NCI-H1930 (cell line): Measurements from ENCODE around the gene MED27.

Source experiments
- DNase-seq, 2 experiments: peaks; one replicate each; lab custom pipeline; 2025; lab: John Stamatoyannopoulos, UW

The MED27 gene

DNA sequence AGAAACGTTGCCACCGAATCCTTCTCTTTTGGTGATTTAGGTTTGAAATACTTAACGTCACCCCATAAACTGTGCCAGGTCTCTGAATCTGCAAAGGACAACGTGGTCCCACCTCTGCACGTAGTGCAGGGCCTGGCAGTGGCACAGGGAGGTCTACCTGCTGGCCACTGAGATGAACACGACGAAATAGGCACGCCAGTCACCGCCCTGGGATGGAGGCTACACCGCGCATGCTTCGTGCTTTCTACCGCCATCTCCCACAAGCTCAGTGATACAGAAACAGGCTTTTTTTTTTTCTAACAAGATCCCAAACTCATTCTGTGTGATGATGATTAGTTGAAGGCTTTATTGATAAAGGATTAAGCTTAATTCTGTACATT, 199.8 kb downstream of the MED27 start:
- DNase-seq = no peak

DNA sequence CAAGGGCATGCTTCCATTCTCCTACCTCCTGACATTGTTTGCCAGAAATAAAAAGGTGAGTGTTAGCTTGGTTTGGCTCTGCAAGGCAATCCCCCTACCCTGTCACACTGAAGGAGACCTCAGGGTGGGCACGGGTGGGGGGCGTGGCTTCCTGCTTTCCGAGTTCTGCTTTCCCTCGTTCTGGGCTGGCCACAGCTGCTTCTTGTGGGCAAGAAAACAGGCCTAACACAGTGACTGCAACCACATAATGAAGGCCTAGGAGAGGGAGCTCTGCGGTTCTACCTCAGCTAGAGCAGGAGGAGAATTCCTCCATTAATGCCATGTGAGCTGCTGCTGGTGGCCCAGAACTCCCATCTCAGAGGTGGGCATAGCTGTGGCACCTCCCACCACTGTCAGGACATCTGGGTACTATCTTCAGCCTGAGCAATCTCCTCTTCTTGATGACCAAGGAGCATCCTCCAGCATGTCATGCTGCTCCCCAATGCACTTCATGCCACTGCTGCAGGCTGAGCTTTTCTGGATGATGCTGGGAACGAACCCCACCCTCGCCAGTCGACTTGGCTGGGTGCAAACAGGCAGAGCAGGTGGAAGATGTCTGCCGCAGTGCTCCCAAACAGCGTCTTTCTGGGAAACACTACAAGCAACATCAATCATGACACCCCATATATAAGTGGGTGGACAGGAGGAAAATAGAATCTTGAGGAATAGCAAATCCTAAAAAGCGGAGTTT, 200.3 kb downstream of the MED27 start:
- no peak for DNase-seq

DNA sequence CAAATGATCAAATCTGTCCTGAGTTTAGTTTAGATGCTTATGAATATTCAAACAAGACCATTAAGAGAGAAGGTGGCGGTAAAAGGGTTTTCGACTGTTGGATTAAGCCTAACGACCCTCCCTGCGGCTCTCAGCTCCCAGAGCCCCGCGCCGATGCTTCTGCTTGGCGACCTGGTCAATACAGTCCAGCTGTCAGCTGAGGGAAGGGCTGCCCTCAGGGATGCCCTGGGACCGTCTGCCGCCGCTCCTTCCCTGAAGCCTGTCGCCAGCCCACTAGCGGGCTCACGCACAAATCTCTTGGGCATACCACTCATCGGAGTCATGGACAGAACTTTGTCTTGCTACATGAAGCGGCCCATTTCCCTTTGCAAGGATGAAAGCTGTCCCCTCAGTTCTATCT, 203.2 kb downstream of the MED27 start:
- DNase-seq = no peak

DNA sequence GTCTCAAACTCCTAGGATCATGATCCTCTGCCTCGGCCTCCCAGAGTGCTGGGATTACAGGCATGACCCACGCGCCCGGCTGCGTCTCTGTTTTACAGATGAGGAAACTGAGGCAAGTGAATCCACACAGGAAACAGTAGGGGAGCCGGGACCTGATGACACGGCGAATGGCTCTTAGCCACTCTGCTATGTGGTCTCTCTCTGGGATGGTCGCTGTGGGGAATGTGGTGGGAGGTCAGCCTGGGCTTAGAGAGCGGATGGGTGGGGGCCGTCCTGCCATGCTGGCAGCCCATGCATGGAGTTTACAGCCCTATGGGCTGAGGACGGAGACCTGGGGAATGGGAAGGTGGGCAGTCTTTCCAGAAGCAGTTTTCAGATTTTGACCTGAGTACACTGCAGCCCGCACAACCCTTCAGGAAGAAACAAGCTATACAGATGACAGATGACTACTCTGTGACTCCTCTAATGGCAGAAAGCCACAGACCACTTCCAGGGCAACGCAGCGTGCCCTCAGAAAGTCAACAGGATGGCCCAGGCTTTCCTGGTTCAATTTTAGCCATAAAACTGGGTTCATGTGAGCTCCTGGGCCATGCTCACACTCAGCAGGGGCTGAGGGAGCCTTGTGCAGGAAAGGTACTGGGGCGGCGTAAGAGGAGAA, 203.7 kb downstream of the MED27 start:
- DNase-seq = no peak

DNA sequence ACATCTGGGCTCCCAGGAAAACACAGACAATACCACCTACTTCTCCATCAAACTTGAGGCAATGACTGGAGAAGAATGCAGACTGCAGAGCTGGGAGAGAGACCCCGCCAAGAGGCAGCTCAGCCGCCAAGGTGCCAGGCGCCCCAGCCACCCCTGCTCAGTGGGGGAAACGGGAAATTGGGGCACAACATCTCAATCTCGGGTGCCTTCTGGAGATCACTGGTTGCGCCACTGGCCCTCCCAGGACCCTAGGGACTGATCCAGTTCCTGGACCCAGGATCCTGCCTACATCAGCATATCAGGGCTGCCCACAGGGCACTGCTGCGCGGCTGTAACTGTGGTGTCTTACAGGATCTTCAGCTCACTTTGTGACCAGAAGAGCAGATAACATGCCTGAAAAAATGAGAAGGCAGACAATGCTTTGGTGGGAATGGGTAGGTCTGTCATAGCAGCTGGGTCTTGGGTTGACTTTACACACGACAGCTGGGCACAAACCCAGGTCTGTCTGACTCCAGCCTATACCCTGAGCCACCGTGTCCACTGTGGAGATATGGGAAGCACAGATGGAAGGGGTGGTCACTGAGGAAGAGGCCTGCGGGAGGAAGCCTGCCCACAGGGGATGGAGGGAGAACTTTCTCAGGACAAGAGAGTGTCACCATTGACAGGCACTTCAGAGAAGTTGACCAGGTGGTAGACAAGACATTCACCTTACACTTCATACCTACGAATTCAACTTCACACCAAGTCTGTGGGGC, 204.6 kb downstream of the MED27 start:
- no peak for DNase-seq

DNA sequence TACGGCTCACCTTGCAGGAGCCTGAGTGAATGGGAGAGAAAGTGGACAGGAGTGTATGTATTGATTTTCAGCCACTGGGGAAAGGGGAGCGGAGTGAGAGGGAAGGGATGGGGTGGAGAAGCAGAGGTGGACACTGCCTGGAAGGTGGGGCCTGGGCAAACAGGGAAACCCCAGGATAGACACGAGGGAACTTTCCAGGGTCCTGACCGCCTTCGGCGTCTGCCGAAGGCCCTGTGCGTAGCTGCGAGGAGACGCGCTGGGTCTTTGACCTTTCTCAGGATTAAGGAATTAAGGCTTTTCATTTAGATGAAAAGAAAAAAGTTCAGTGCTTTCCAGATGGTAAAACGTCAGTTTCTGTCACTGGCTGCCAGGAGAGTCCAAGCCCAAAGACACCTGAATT, 205.2 kb downstream of the MED27 start:
- DNase-seq = no peak

DNA sequence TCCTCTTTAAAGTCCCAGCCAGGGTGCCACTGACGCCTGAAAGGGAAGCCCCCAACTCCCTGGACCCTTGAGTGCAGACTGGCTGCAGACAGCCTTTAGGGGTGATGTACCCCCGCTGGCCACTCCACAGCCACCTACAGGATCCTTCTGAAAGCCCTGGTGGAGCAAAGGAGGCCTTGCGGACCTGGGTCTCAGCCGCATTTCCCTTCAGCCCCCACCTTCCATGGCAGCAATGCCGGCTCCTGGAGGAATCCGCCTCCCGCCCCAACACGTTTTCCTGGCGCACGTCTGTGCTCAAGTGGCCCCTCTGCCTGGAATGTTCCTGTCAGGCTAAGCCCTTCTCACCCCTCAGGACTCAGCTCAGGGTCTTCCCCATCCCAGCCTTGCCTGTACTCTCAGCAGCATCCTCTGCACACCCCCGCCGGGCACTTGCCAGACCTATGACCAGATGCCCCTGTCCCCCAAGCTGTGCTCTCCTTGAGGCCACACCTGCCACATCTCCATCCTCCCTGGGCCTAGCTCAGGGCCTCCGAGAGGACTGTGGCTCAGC, 205.7 kb downstream of the MED27 start:
- DNase-seq = no peak

DNA sequence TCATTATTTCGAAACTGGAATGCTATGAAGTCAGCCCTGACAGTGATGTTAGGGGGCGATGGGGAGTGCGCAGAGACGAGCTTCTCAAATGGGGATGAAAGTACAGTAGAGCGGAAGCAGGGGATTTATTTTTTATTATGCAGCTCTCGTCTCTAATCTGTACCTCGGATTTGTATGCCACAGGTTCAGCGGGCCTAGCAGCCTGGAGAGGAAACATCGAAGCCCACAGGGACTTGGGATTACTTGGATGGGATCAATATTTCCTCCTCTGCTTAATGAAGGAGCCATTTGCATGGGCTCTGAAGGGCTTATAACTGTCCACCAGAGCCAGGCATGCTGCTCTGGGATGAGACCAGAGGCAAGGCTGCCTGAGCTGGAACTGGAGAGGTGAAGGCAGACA, 206.3 kb downstream of the MED27 start:
- DNase-seq = no peak

DNA sequence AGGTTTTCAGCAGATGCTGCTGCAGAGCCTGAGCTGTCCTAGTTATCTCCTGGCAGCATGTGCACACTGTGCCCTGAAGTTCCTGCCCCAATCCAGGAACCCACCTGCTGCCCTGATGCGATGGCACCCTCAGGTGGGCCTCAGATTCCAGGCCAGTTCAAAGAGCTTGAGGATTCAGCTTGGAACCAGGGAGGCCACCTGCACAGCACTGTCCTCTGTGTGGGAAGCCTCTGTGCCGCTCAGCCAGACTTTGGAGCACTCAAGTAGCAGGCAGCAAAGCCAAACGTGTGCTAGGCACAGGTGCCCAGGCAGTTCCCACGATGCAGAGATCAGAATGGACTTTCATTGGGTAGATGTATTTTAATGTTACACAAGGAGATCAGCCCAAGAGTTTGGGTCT, 207.0 kb downstream of the MED27 start:
- DNase-seq = no peak

DNA sequence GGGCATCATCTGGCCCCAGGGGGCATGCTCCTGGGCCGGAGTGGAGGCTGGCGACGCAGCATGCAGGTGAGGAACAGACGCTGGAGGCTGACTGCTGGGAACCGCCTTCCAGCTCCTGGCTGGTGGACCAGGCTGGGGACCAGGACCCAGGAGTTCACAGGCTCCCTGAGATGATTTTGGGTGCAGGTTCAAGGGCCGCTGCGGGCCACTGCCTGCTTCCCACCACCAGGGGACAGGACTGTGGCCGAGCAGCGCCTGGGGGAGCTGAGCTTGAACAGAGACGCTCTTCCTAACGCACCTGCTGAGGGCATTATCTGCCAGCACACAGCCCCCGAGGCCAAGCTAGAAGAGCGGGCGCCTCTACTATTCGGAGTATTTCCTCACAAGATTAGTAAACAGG, 207.7 kb downstream of the MED27 start:
- no peak for DNase-seq

DNA sequence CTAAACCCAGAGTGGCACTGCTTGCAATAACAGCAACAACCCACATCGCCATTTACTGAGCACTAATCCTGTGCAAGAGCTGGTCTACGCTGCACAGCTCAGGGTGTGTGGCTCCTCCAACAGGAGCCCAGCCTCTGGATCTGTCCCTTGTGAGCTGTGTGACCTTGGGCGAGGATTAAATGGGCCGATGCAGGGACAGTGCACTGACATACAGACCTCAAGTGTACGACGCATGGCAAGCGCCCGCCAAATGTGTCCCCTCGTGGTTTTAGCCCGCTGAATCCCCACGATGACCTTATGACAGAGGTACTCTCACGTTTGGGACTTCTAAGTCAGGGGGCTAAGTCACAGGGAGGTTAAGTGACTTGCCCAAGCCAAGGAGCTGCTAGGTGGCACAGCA, 209.5 kb downstream of the MED27 start:
- no peak for DNase-seq

DNA sequence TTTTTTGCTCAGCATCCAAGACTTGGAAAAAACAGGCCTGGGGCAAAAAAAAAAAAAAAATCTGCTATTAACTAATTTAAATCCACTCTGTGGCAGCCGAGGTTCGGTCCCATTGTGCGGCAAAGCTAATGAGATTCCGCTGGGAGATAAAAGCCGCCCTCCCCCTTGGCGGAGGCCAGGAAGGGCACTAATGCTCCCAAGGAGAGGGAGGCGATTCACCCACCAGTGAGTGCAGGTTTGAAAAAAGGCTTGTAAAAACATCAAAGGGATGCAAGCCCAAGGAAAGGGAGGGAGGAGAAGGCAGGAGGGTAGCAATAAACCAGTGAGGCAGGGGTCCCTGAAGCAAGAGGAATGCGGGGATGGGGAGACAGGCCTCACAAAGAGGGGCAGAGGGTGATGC, 210.3 kb downstream of the MED27 start:
- no peak for DNase-seq

DNA sequence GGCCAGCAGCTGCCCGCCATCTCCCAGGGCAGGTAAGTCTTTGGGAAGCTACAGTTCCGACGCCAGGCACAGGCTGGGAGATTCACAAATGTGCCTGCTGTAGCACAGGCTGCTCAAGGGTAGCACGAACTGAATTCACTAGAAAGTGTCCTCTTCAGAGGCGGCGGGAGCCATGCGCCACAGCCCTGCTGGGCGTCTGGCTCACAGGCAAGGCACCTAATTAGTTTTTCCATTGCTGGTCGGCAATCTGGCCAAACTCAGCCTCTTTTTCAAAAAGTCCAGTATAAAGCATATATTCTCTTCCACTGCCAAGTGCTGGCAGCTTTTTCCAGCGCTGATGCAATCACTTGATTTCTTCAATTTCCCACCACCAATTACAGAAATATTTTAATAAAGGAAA, 210.9 kb downstream of the MED27 start:
- DNase-seq = no peak

DNA sequence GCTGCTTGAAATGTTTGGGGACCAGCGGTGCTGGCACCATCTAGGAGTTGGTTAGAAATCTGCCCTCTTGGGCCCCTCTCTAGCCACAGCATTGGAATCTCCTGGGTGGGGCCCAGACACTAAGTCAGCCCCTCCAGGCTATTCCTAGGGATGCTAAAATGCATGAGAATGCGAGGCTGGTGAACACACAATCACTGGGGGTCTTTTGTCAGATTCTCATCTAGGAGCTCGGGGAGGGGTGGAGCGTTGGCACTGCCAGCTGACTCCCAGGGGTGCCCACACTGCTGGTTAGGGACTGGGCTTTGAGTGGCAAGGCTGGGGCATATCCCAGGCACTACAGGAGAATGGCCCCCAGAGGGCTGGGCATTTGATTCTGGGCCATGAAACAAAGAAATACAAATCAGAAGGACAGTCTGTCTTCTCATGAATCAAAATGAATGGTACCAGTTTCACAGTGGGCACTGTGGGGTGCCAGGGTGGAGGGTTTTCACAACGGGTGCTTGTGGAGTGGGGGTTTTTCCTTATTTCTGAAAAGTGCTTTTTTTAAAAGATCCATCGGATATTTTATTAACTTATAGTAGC, 212.0 kb downstream of the MED27 start:
- no peak for DNase-seq

DNA sequence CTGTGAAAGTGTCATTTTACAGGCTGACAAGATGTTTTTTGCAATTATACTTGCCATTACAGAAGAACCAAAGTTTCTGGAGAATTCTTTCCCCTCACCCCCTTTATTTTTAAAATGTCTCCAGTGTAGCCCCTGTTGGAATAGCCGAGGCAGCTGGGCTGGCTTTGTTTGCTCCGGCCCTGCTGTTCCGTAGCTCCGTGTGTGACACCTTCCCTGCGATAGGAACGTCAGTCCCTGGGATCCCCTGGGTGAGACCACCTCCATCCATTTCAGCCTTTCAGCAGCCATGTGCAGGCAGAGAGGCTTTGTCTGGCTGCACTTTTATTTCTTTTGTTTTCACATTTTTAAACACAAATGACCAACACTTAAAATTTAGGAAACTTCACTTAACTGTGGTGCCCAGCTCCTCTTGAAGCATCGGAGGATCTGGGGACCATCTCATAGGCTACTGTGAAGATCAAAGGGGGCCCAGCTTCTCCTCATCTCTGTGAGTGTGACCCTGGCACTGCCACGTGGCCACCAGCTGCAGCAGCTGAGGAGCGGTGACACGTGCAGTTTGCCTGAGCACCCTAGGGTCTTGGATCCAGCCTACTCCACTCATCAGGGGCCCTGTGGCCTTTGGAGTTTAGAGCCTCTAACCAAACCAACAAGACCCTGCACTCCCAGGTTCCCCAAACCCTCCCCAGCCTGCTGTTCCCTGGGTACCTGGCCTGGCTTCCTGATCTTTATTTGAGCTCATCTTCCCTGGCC, 214.0 kb downstream of the MED27 start:
- no peak for DNase-seq

DNA sequence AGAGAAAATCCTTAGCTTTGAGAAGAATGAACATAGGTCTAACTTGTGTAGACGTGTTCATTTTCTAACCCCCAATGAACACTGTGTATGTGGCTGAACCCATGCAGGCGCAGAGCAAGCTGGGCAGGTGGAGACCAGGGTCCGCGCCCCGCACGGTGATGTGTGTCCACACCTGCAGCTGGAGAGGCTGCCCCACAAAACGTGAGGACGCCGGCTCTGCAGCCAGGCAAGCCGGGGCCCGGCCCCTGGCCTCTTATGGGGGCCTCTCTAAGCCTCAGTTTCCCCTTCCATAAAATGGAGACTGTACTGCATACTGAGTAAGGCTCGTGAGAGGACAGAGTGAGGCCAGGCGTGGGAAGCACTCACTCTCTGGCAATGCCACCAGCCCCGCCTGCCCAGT, 215.1 kb downstream of the MED27 start:
- DNase-seq = no peak

DNA sequence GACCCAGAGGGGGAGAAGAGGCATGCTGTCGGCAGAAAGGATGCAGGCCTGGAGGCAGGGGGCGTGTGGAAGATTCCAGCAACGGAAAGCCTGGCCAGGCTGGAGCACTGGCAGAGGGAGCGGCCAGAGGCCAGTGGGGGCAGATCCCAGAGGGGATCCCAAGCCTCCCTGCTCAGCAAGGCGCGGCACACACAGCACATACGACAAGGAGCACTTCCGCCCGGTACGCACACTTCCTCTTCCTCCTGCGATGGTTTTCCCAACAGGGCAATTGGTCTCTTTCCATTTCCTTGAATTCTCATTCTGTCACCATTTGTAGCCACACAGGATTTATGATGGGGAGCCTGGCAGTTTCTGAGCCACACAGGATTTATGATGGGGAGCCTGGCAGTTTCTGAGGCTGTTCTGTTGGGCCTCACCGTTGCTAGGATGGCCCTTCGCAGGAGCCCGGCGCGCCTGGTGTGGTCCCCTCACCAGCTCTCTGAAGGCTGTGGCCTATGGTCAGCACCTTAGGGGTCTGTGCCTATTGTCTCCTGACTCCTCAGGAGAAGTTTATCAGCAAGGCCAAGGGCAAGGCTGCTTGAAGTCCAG, 216.3 kb downstream of the MED27 start:
- no peak for DNase-seq

DNA sequence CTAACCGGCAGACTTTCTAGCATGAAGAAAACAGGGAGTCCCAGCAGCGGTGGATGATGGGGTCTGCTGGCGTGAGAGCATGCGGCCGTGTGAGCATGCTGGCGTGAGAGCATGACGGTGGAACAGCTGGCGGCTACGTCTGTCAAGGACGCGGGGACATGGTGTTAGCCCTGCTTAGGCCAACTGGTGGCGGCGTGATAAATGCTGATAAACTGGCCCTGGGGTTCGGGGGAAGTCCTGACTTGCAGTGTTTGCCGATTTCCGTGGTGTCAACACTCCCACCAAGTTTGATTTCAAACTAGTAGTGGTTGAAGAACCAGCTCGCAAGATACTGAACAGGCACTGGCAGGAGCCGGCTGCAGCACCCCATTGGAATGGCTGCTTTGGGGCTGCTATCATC, 217.4 kb downstream of the MED27 start:
- DNase-seq = no peak

DNA sequence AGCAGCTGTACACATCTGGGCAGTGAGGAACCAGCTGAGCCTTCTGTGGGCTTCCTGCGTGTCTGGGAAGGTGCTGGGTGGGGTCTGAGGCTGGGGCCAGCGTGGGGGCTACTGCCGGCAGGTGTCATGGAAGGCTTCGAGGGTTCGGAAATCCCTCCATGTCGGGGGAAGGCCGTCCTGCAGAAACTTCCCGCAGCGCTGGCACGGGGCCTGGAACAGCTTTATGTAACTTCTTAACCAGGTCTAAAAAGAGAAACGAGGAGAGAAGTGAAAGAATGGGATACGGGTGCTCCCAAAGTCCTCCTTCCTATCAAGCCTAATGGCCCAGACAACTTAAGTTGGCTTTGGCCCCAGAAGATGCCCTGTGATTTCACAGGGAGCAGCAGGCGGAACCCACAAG, 219.2 kb downstream of the MED27 start:
- DNase-seq = no peak

DNA sequence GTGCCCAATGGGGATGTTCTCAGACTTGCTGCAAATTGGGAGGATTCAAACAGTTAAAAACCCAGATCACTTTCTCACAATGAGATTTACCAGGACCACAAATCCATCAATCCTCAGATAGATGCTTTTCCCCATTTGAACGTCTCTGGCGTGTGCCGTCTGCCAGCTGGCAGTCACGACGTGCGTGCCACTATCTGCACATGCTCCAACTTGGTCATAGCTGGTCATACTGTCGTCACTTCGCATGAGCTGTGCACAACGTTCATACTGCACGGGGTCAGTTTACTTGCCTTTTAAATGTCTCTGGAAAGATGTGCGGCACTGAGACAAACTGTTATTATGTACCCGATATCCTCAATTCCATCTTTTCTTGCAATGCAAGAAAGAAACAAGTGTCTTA, 221.5 kb downstream of the MED27 start:
- no peak for DNase-seq

DNA sequence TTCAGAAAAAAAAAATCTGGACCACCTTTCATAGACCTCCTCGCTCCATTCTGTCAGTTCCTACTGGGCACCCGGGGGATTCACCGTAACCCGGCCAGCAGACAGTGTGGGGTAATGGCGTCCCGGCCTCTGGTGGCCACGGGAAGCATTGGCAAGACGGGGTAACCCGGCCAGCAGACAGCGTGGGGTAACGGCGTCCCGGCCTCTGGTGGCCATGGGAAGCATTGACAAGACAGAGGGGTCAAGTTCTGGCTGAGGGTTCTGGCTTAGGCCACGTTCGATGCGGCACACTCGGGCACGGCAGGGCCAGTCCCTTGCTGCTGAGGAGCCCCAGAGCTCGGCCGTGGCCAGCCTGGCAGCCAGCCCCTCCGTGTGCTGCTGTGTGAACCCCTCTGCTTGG, 223.6 kb downstream of the MED27 start:
- DNase-seq = no peak
